Omental fat pad (tissue), 4 donors: Measurements from ENCODE around the gene LELP1. TPM values are rescaled to one million over a fixed set of nuclear protein-coding genes. Genes with fewer than 3 reads are reported as not detected.

Experiments
- ATAC-seq: fragments of 150-250 bp; one replicate; pipeline ENCODE4 v1.9.1; 2016; ENCODE audit warnings: mild to moderate bottlenecking, moderate library complexity; ENCODE audit not compliant: low FRiP score
- DNase-seq: peaks from one replicate; pipeline ENCODE4 v3.0.0-alpha.2; 2019; ENCODE audit warnings: low spot score
- total RNA-seq, 4 donors: library from RNA; depleted of rRNA; stranded (reverse); fragments of >200 nt; gene quantifications; one replicate each; pipeline ENCODE4 v1.1.0, GENCODE V29; 2016
- TF ChIP-seq, protein P1 (sequence below), 3 donors: fragments of 450-650 bp; IDR thresholded peaks; one replicate each; pipeline ENCODE4 v1.5.1; 2016 to 2017; ENCODE audit warnings: antibody characterized with exemption in 3 of 3, mild to moderate bottlenecking in 3 of 3, moderate library complexity in 2 of 3

LELP1 gene
- total RNA-seq, 4 donors from 2014 or later, result not detected

GRCh38 chr1:153246018-153246417 is 42.8 kb downstream of the LELP1 start:
- ATAC-seq, result no peak

DNA sequence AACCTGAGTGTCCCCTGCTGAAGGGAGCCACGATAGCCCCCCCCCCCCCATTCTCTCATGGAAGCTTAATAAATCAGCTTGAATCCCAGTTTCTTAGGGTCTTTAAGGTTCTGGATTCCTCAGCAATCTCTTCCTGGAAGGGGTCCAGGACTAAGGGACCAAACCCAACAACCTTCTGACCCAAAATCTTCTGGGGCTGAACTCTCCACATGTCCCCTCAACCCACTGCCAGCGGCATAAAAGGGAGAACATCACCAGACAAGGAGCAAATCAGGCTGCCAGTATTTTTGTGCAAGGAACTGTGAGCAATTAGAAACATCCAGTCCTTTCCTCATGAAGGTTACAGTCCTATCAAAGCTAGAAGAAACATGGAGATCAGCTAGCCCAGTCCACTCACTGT is 43.6 kb downstream of the LELP1 start:
- DNase-seq, result no peak
- ATAC-seq, result no peak
- TF ChIP-seq, protein P1, sequence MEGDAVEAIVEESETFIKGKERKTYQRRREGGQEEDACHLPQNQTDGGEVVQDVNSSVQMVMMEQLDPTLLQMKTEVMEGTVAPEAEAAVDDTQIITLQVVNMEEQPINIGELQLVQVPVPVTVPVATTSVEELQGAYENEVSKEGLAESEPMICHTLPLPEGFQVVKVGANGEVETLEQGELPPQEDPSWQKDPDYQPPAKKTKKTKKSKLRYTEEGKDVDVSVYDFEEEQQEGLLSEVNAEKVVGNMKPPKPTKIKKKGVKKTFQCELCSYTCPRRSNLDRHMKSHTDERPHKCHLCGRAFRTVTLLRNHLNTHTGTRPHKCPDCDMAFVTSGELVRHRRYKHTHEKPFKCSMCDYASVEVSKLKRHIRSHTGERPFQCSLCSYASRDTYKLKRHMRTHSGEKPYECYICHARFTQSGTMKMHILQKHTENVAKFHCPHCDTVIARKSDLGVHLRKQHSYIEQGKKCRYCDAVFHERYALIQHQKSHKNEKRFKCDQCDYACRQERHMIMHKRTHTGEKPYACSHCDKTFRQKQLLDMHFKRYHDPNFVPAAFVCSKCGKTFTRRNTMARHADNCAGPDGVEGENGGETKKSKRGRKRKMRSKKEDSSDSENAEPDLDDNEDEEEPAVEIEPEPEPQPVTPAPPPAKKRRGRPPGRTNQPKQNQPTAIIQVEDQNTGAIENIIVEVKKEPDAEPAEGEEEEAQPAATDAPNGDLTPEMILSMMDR (IDR thresholded peaks at IDR 0.05), result no peak

More at GRCh38 chr1:153246018-153246417, 42.8 kb downstream of the LELP1 start:
- no peak for DNase-seq
- TF ChIP-seq, protein P1 (IDR thresholded peaks at IDR 0.05), result no peak

- TF ChIP-seq, protein P1 (IDR thresholded peaks at IDR 0.05), result no peak
- ATAC-seq, result no peak
- no peak for DNase-seq
These were observed 45.1 kb downstream of the LELP1 start for GRCh38 chr1:153248176-153248879.

DNA sequence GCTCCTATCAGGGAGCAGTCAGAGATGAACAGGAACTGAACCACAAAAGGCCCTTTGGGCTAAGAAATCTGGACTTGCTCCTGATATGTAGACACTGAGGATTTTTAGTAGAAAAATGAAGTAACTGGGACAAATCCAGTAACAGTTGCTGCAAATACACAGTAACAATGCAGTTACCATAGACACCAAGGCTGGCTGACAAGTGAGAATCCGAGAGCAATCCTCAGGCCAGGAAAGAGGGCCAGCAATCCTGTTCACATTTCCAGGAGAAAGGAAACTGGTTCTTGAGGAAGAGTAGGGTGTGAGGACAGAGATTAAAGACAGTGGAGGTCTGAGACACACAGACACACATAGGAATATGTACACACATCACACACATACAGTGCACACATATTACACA is 46.9 kb downstream of the LELP1 start:
- DNase-seq (no peak), ATAC-seq (no peak)
- TF ChIP-seq, protein P1 (IDR thresholded peaks at IDR 0.05), result no peak

DNA sequence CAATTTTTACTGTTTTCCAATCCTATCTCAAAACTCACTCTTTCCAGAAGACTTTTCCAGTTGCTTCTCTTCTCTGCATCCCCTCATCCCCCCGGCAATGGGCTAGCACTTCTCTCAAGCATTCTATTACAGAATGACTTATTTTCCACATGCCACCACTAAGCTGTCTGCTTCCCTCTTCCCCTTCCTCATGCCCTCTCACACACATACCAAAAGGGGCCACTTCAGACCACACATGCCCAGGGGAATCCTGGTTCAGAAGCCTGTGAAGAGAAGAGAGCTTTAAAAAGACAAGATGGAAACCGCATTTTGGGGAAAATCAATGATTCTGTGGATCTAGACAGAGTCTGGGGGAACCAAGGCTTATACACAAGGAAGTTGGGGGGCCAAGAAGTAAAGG is 47.9 kb downstream of the LELP1 start:
- DNase-seq (no peak), ATAC-seq (no peak)
- TF ChIP-seq, protein P1 (IDR thresholded peaks at IDR 0.05), result no peak

- TF ChIP-seq, protein P1 (IDR thresholded peaks at IDR 0.05), result no peak
- DNase-seq (no peak), ATAC-seq (no peak)
These were observed 48.3 kb downstream of the LELP1 start for GRCh38 chr1:153251562-153251961.

DNA sequence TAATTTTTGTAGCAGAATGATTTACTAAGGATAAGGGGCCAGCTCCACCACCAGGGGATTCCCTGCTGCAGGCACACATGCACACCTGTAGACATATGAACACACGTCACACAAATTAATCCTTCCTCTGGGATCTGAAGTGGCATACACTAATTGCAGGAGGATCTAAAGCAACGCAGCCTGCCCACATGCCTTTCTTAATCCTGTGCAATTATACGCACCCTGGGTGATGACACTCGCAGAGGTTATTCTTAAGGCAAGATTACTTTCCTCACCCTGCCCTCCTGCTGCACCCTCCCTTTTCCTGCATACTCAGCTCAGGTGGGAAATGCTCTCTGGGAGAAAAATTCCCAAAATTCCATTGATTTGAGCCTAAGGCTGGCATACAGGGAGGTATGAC is 48.8 kb downstream of the LELP1 start:
- ATAC-seq (no peak), DNase-seq (no peak)
- TF ChIP-seq, protein P1 (IDR thresholded peaks at IDR 0.05), result no peak
